Cardiac muscle cell (in vitro differentiated cells and primary cell): ENCODE measurements around the gene CEP20. TPM values are rescaled to one million over a fixed set of nuclear protein-coding genes. Genes with fewer than 3 reads are reported as not detected.

ENCODE experiments used
- DNase-seq, 2 donors: peaks; one replicate each; pipeline versions ENCODE4 v3.0.0 to v3.0.0-alpha.2; 2010 to 2017; ENCODE audit warnings: low read depth in 1 of 2, low spot score in 1 of 2
- H3K27ac ChIP-seq: fragments of 200-600 bp; sonication (generic); 2 replicates; pipeline ENCODE4 v1.5.1; 2016
- H3K27me3 ChIP-seq: fragments of 200-600 bp; sonication (generic); 2 replicates; pipeline ENCODE4 v1.6.0; 2016; ENCODE audit warnings: control low read depth
- H3K36me3 ChIP-seq: fragments of 200-600 bp; sonication (generic); 2 replicates; pipeline ENCODE4 v1.5.1; 2016; ENCODE audit warnings: control low read depth
- H3K4me1 ChIP-seq: fragments of 200-600 bp; sonication (generic); 2 replicates; pipeline ENCODE4 v1.8.1; 2017; ENCODE audit warnings: low read depth, mild to moderate bottlenecking, mixed run types
- H3K4me3 ChIP-seq: fragments of 200-600 bp; sonication (generic); 2 replicates; pipeline ENCODE4 v1.5.1; 2016; ENCODE audit warnings: mild to moderate bottlenecking
- H3K9me3 ChIP-seq: fragments of 200-600 bp; sonication (generic); 2 replicates; pipeline ENCODE4 v1.5.1; 2017; ENCODE audit warnings: low read depth, mild to moderate bottlenecking, control low read depth
- polyA plus RNA-seq: library from polyadenylated mRNA; unstranded; fragments of >200 nt; fragmentation: Nextera tagmentation; extraction: Ambion mirVana; gene quantifications from 2 replicates; pipeline ENCODE4 v1.2.1, GENCODE V29; 2016
- total RNA-seq: library from RNA; depleted of rRNA; stranded (reverse); fragments of >200 nt; gene quantifications from 2 replicates; pipeline ENCODE4 v1.2.3, GENCODE V29; 2016
- TF ChIP-seq, protein P1 (sequence below): IDR thresholded peaks from 2 replicates; pipeline ENCODE4 v1.5.1; 2012; ENCODE audit warnings: low read depth, mild to moderate bottlenecking, low read length

The CEP20 gene
- total and polyA plus RNA-seq, 2 experiments from 2014 or later, result 14.8 to 21.4 TPM

DNA sequence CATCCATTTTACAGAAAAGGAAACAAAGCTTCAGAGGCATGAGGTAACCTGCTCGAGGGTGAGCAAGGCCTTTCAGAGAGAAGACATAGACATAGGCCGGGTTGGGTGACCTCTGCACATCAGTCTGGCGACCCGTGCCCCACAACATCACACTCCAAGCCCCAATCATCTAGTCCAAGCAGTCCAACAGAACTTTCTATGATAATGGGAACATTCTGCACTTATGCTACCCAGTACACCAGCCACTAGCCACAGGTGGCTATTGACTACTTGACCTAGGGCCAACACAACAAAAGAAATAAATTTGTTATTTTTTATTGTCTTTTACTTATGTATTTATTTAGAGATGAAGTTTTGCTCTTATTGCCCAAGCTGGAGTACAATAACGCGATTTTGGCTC, 52.3 kb downstream of the CEP20 start:
- Histone ChIP-seq H3K4me3 (no peak overlapping the region), H3K27me3 (peaks cover 76% of the 10 kb centered on the region), H3K9me3 (no peaks in the 10 kb centered on the region), H3K4me1 (peaks cover 7% of the 10 kb centered on the region), H3K36me3 (no peaks in the 10 kb centered on the region), H3K27ac (no peak overlapping the region)
- TF ChIP-seq, protein P1, sequence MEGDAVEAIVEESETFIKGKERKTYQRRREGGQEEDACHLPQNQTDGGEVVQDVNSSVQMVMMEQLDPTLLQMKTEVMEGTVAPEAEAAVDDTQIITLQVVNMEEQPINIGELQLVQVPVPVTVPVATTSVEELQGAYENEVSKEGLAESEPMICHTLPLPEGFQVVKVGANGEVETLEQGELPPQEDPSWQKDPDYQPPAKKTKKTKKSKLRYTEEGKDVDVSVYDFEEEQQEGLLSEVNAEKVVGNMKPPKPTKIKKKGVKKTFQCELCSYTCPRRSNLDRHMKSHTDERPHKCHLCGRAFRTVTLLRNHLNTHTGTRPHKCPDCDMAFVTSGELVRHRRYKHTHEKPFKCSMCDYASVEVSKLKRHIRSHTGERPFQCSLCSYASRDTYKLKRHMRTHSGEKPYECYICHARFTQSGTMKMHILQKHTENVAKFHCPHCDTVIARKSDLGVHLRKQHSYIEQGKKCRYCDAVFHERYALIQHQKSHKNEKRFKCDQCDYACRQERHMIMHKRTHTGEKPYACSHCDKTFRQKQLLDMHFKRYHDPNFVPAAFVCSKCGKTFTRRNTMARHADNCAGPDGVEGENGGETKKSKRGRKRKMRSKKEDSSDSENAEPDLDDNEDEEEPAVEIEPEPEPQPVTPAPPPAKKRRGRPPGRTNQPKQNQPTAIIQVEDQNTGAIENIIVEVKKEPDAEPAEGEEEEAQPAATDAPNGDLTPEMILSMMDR, result no peak
- DNase-seq, result no peak

DNA sequence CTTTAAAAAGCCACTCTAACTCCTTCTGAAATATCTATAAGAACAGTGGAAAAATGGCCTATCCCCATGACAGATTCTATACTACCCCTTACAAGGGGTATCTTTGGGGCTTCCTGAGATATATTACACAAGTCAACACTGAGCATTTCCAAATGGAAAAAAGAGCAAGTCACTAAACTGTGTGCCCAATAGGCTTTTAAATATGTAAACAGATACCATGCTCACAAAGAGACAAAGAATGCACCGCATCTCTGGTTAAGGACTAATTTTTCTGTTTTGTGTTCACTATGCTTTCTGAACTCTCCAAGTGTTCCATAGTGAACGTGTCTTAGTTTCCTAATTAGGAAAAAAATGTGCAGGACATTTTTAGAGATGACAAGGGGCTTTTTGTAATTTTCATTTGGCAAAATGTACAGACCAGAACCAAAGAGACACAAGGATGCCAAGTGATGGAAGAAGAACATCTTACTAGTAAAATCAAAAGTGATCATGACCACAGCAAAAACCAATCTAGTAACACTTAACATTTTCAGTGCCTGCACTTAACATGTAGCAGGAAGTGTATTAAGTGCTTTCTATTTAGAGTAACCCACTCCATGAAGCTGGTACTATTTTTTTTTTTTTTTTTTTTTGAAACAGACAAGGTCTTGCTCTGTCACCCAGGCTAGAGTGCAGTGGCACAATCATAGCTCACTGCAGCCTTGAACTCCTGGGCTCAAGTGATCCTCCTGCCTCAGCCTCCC, 53.1 kb downstream of the CEP20 start:
- Histone ChIP-seq H3K27ac (no peak overlapping the region), H3K4me3 (no peak overlapping the region), H3K9me3 (no peaks in the 10 kb centered on the region), H3K36me3 (no peaks in the 10 kb centered on the region), H3K27me3 (peaks cover 77% of the 10 kb centered on the region), H3K4me1 (peaks cover 7% of the 10 kb centered on the region)
- TF ChIP-seq, protein P1, result no peak
- DNase-seq, result peak in 1 of 2 donors; percentile 51

DNA sequence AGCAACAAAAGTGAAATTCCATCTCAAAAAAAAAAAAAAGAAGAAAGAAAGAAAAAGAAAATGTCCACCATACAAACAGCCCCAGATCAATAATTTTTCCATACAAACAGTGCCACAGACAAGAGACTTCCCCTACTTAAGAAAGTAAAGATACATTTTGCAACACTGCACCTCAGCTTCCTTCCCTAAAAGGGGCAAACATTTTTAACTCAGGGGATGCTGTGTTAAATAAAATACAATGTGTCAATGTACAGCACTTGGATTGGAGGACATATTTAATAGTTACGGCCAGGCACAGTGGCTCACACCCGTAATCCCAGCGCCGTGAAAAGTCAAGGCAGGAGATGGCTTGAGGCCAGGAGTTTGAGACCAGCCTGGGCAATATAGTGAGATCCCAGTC, 53.9 kb downstream of the CEP20 start:
- TF ChIP-seq, protein P1, result no peak
- Histone ChIP-seq H3K27ac (no peak overlapping the region), H3K36me3 (no peaks in the 10 kb centered on the region)

DNA sequence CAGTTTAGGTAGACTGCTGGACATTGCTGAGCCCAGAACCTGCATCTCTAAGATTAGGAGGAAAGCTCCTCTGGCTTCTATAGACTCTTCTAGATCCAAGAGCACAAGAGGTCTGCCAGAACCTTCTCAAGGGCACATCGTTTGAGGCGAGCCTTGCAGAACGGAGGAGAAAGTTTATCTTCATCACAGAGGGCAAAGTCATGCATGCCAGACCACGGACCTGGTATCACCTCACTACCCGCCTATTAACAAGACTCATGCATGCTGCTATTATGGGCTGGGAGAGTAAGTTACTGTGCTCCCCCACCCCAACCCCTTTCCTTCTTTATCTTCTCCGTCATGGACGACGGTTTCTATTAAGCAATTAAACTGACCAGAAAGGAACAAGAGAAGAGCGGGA, 54.9 kb downstream of the CEP20 start:
- no peaks in the 10 kb centered on the region for H3K9me3 ChIP-seq
- H3K36me3 ChIP-seq, result no peaks in the 10 kb centered on the region
- H3K27ac ChIP-seq, result no peak overlapping the region
- H3K4me3 ChIP-seq, result no peak overlapping the region
- TF ChIP-seq, protein P1, result no peak
- H3K4me1 ChIP-seq, result peaks cover 7% of the 10 kb centered on the region
- peaks cover 77% of the 10 kb centered on the region for H3K27me3 ChIP-seq
- no peak for DNase-seq

More for the DNA sequence above, 53.9 kb downstream of the CEP20 start:
- peaks cover 7% of the 10 kb centered on the region for H3K4me1 ChIP-seq
- peaks cover 77% of the 10 kb centered on the region for H3K27me3 ChIP-seq
- no peaks in the 10 kb centered on the region for H3K9me3 ChIP-seq
- DNase-seq, result no peak
- H3K4me3 ChIP-seq, result no peak overlapping the region

DNA sequence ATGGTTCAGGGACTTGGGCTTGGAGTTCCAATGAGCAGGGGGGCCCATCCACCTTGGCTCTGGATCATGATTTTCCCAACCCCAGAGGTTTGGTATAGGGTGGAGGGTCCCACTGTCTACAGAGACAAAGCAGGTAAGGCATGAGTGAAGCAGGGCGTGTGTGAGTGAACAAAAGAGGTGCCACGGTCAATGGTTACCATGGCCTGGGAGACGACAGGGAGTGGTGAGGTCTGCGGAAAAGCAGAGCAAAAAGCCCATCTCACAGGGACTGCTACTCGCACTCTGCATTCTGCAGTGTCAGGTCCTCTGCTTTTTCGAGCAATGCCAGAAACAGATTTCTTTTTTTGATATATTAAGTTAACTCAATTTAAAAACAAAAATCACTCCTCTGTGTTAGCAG, 56.2 kb downstream of the CEP20 start:
- TF ChIP-seq, protein P1, result no peak

More for the DNA sequence above, 56.2 kb downstream of the CEP20 start:
- H3K9me3 ChIP-seq, result no peaks in the 10 kb centered on the region
- H3K4me1 ChIP-seq, result peaks cover 7% of the 10 kb centered on the region
- no peaks in the 10 kb centered on the region for H3K36me3 ChIP-seq
- H3K27me3 ChIP-seq, result peaks cover 77% of the 10 kb centered on the region
- no peak overlapping the region for H3K4me3 ChIP-seq
- DNase-seq, result no peak
- H3K27ac ChIP-seq, result no peak overlapping the region
